ENCODE results near the gene PDGFB. TPM values are rescaled to one million over a fixed set of nuclear protein-coding genes. Genes with fewer than 3 reads are reported as not detected.

PDGFB gene
- total and polyA plus RNA-seq, 8 donors: 2.7 to 12.1 (median 4.4) TPM

DNA sequence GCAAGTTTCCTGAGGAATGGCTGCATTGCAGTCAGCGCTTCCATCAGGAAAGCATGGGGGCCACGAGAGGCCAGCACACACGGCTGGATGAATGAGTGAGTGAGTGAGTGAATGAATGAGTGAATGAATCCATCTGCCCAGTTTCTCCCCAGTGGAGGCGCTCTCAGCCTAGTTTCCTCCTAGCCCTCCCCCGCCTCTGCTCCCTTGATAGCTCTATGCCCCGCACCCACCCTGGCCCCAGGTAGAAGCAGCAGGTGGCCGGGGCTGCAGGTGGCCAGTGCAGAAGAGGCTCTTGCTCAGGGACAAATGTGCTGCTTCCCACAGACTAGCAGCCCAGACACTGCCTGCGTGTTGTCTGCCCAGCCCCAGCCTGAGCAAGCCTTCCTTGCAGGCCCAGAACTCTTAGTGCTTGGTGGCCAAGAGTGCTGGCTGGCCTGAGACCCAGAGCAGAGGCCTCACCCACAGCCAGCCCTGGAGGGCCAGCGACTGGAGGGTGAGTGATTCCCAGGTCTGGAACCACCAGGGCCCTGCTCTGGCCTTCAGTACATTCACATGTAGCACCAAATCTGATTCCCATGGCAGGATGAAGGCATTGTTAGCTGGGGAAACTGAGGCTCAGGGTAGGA lies 31.1 kb upstream of the PDGFB start:
- FAIRE-seq: no peak
- H3K27me3 ChIP-seq: no peaks in the 10 kb centered on the region
- H3K27ac ChIP-seq: peak overlapping the region in 1 of 4 donors; percentile 46

DNA sequence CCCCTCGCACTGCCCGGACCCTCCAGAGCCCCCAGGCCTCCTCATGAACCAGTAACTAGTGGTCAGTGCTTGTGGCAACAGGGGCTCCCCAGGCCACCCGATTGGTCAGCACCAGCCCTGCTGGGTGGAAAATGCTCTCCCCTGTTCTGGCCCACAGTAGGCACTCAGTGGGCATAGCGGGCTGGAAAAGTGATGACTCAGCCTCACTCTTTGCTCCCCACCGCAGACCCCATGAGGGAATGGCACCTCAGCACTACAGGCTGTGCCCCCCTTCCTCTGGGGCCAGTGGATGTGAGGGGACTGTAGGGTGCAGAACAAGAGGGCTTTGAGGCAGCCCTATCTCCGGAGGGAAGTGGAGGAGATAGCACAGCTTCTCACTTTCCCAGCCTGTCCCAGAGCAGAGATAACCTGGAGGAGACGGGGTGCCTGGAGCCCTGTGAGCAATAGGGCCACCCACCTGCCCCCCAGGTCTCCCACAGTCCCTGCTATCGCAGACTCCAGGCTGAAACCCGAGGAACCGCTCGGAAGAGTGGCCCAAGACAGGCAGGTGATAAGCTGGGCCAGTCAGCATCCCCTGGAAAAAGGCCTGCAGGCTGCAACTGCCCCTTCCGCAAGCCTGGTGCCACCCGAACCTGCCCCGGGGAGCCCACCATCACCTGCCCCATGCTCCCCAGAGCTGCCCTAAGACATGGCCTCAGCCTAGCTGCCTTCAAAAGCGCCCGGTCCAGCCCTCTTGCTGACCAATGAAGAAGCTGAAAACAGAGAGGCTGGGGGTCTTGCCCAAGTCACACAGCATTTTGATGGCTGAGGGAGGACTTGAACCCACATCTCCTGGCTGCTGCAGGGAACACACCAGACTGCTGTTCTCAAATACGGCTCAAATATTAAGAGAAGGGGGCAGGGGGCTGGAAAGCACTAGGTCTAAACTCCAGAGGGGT lies 29.4 kb upstream of the PDGFB start:
- Histone ChIP-seq H3K36me3 (no peaks in the 10 kb centered on the region), H3K4me3 (no peak overlapping the region), H3K27me3 (no peaks in the 10 kb centered on the region), H3K27ac (no peak overlapping the region), H3K9me3 (no peaks in the 10 kb centered on the region), H3K4me1 (peaks cover 0 to 7% (median 0%) of the 10 kb centered on the region in 3 donors)
- intact Hi-C loops (cut with DNase I): no loop called here
- TF ChIP-seq, protein P1, sequence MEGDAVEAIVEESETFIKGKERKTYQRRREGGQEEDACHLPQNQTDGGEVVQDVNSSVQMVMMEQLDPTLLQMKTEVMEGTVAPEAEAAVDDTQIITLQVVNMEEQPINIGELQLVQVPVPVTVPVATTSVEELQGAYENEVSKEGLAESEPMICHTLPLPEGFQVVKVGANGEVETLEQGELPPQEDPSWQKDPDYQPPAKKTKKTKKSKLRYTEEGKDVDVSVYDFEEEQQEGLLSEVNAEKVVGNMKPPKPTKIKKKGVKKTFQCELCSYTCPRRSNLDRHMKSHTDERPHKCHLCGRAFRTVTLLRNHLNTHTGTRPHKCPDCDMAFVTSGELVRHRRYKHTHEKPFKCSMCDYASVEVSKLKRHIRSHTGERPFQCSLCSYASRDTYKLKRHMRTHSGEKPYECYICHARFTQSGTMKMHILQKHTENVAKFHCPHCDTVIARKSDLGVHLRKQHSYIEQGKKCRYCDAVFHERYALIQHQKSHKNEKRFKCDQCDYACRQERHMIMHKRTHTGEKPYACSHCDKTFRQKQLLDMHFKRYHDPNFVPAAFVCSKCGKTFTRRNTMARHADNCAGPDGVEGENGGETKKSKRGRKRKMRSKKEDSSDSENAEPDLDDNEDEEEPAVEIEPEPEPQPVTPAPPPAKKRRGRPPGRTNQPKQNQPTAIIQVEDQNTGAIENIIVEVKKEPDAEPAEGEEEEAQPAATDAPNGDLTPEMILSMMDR (IDR thresholded peaks at IDR 0.05): no peak
- FAIRE-seq (no peak), DNase-seq (peak in 1 of 6 donors; percentile 49), ATAC-seq (no peak)
- WGBS, 2 donors: 72 to 77% methylated on average over 16 to 17 of the region's 17 CpGs

More for the DNA sequence above, 31.1 kb upstream of the PDGFB start:
- Histone ChIP-seq H3K9me3 (no peaks in the 10 kb centered on the region), H3K4me1 (peaks cover 0 to 7% (median 0%) of the 10 kb centered on the region in 3 donors), H3K36me3 (no peaks in the 10 kb centered on the region), H3K4me3 (no peak overlapping the region)
- intact Hi-C loops (cut with DNase I): no loop called here
- 47 to 56% methylated on average over 9 of the region's 9 CpGs for WGBS, 2 donors
- DNase-seq: peak in 5 of 6 donors; percentile 72 to 88 (median 81)
- TF ChIP-seq, protein P1 (IDR thresholded peaks at IDR 0.05): no peak
- ATAC-seq: peak; percentile 90 to 97 (median 94)

DNA sequence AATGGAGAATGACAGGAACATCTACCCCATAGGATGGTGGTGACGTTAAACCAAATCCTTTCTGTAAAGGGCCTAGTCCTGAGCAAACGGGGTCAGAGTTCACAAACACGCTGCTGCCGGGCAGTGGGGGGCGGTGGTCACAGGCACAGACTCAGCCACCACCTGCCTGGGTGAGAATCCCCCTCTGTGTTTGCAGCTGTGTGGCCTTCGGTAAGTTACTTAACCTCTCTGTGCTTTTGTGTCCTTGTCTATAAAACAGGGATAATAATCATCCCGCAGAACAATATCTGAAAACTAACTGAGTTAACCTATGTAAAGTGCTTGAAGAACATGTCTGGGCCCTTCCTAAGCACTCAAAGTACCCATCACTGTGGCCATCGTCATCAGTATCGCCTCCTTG lies 26.0 kb upstream of the PDGFB start:
- Histone ChIP-seq H3K36me3 (no peaks in the 10 kb centered on the region), H3K4me1 (peaks cover 0 to 2% (median 0%) of the 10 kb centered on the region in 3 donors), H3K27me3 (no peaks in the 10 kb centered on the region), H3K9me3 (no peaks in the 10 kb centered on the region), H3K27ac (no peak overlapping the region), H3K4me3 (no peak overlapping the region)
- no peak for ATAC-seq
- FAIRE-seq: no peak
- TF ChIP-seq, protein P1 (IDR thresholded peaks at IDR 0.05): no peak
- intact Hi-C loops (cut with DNase I): no loop called here
- DNase-seq: no peak
- 87 to 92% methylated on average over 9 of the region's 9 CpGs for WGBS, 2 donors

DNA sequence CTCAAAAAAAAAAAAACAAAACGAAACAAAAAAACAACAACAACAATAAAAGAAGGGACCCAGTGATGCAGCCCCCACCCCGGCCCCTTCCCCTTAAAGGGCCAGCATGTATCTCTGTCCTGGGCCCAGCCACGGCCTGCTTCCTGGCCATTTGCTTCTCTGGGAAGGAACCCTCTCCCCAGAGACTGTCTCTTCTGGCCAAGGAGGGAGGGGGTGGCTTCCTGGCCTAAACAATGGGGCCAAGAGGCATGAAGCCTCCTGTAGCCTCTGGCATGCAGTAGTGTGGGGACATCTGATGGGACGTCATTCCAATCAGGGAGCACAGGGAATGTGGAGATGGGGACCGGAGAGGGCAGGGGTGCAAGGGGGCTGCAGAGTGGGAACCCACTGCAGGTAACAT lies 25.5 kb upstream of the PDGFB start:
- Histone ChIP-seq H3K27ac (no peak overlapping the region), H3K27me3 (no peaks in the 10 kb centered on the region), H3K4me1 (no peaks in the 10 kb centered on the region), H3K4me3 (no peak overlapping the region), H3K36me3 (no peaks in the 10 kb centered on the region), H3K9me3 (no peaks in the 10 kb centered on the region)
- DNase-seq (no peak), ATAC-seq (no peak), FAIRE-seq (no peak)
- WGBS, 2 donors: 80 to 83% methylated on average over 5 of the region's 5 CpGs
- TF ChIP-seq, protein P1 (IDR thresholded peaks at IDR 0.05): no peak
- intact Hi-C loops (cut with DNase I): no loop called here
